HCT116 (cell line): ENCODE measurements around the gene HAGH. TPM values are rescaled to one million over a fixed set of nuclear protein-coding genes. Genes with fewer than 3 reads are reported as not detected.

Source experiments
- ATAC-seq: fragments of 200-7000 bp; cut with Tn5 transposase; 2 replicates; pipeline ENCODE4 v1.9.1; 2020; ENCODE audit warnings: mild to moderate bottlenecking, moderate library complexity
- BruUV-seq: library from RNA; stranded (reverse); fragments of 400-500 nt; replicated peaks from 2 replicates; lab custom pipeline; 2021; lab: Mats Ljungman, UMichigan
- CTCF ChIA-PET: fragments of 300-600 bp; sonication (Branson Sonifier 250); formaldehyde crosslinking; loops from one replicate; lab custom pipeline; 2021; ENCODE audit warnings: antibody characterized with exemption; lab: Charles Lee
- POLR2A ChIA-PET: fragments of 300-600, 350-600 bp; sonication (Branson Sonifier 250); formaldehyde crosslinking; loops from one replicate; lab custom pipeline; 2021; ENCODE audit warnings: antibody characterized with exemption; lab: Charles Lee
- RAD21 ChIA-PET, 2 experiments: fragments of 300-600 bp; sonication (Branson Sonifier 250); formaldehyde crosslinking; loops; one replicate each; lab custom pipeline; 2023; ENCODE audit warnings: low total read pairs in 2 of 2; ENCODE audit not compliant: uncharacterized antibody in 2 of 2, unreplicated experiment in 2 of 2, low non-redundant PET in 1 of 2; lab: Charles Lee
- DNase-seq: peaks from one replicate; pipeline ENCODE4 v3.0.0-alpha.2; 2010; ENCODE audit warnings: low read depth, low spot score
- H2AFZ ChIP-seq: fragments of 200-600 bp; shearing (Covaris generic), sonication (generic); 2 replicates; pipeline ENCODE4 v1.6.1; 2017; ENCODE audit warnings: low read depth, mixed run types, mixed read lengths, antibody characterized with exemption, low read length; ENCODE audit not compliant: poor library complexity, severe bottlenecking
- H3K27ac ChIP-seq: 2 replicates; pipeline ENCODE4 v1.5.1; 2012; ENCODE audit warnings: low read depth, low read length
- H3K27me3 ChIP-seq: fragments of 200-600 bp; sonication (generic); 2 replicates; pipeline ENCODE4 v1.6.1; 2016; ENCODE audit warnings: mixed run types, low read length, mixed read lengths; ENCODE audit not compliant: insufficient read depth
- H3K36me3 ChIP-seq, 2 experiments: fragments of 200-500 bp in 1 of 2; fragments of 200-600 bp in 1 of 2; sonication (Bioruptor generic) in 1 of 2; sonication (generic) in 1 of 2; 2 replicates each; pipeline versions ENCODE4 v1.5.1 to v1.6.1; 2014 to 2016; ENCODE audit warnings: low read length in 2 of 2, inconsistent platforms in 1 of 2, mixed read lengths in 1 of 2, mixed run types in 1 of 2; ENCODE audit not compliant: insufficient read depth in 2 of 2, control insufficient read depth in 1 of 2
- H3K4me1 ChIP-seq, 2 experiments: fragments of 200-600 bp in 1 of 2; sonication (generic) in 1 of 2; 2 replicates each; pipeline versions ENCODE4 v1.5.1 to v1.6.1; 2012 to 2017; ENCODE audit warnings: low read length in 2 of 2, inconsistent platforms in 1 of 2, mild to moderate bottlenecking in 1 of 2, mixed read lengths in 1 of 2, mixed run types in 1 of 2, moderate library complexity in 1 of 2; ENCODE audit not compliant: insufficient read depth in 2 of 2, control insufficient read depth in 1 of 2
- H3K4me2 ChIP-seq: fragments of 200-600 bp; sonication (generic); 2 replicates; pipeline ENCODE4 v1.6.1; 2017; ENCODE audit warnings: mixed run types, low read length, mixed read lengths
- H3K4me3 ChIP-seq, 2 experiments: fragments of 200-600 bp in 1 of 2; sonication (generic) in 1 of 2; replicated peaks in 1 of 2; 2 replicates each; pipeline ENCODE4 v1.5.1; 2011 to 2016; ENCODE audit warnings: low read length in 2 of 2, control low read depth in 1 of 2, low read depth in 1 of 2, mild to moderate bottlenecking in 1 of 2, mixed read lengths in 1 of 2, mixed run types in 1 of 2
- H3K79me2 ChIP-seq: fragments of 200-600 bp; sonication (generic); 2 replicates; pipeline ENCODE4 v1.6.1; 2017; ENCODE audit warnings: mild to moderate bottlenecking, mixed run types, low read length, moderate library complexity, mixed read lengths; ENCODE audit not compliant: insufficient read depth
- H3K9ac ChIP-seq: fragments of 200-600 bp; sonication (generic); 2 replicates; pipeline ENCODE4 v1.6.1; 2016; ENCODE audit warnings: low read length, mixed read lengths
- H3K9me2 ChIP-seq: fragments of 200-600 bp; sonication (generic), shearing (Covaris generic); 2 replicates; pipeline ENCODE4 v1.6.1; 2017; ENCODE audit warnings: mixed run types, mild to moderate bottlenecking, moderate library complexity; ENCODE audit not compliant: insufficient read depth
- H3K9me3 ChIP-seq, 2 experiments: fragments of 200-500 bp in 1 of 2; fragments of 200-600 bp in 1 of 2; sonication (Bioruptor generic) in 1 of 2; sonication (generic) in 1 of 2; 2 replicates each; pipeline ENCODE4 v1.6.1; 2014 to 2017; ENCODE audit warnings: low read length in 2 of 2, mixed read lengths in 2 of 2, inconsistent platforms in 1 of 2, low read depth in 1 of 2, mild to moderate bottlenecking in 1 of 2, mixed run types in 1 of 2, moderate library complexity in 1 of 2; ENCODE audit not compliant: control insufficient read depth in 1 of 2, insufficient read depth in 1 of 2
- H4K20me1 ChIP-seq: fragments of 200-600 bp; sonication (generic), shearing (Covaris generic); 2 replicates; pipeline ENCODE4 v1.6.1; 2017; ENCODE audit warnings: mixed run types, mild to moderate bottlenecking, moderate library complexity; ENCODE audit not compliant: insufficient read depth
- ATF3 ChIP-seq: IDR thresholded peaks from 2 replicates; pipeline ENCODE4 v1.6.1; 2012
- CBX3 ChIP-seq: IDR thresholded peaks from 2 replicates; pipeline ENCODE4 v1.6.1; 2012; ENCODE audit warnings: low read depth
- EGR1 ChIP-seq: IDR thresholded peaks from 2 replicates; pipeline ENCODE4 v1.6.1; 2012; ENCODE audit warnings: low read depth
- JUND ChIP-seq: IDR thresholded peaks from 2 replicates; pipeline ENCODE4 v1.6.1; 2012
- POLR2AphosphoS5 ChIP-seq: IDR thresholded peaks from 2 replicates; pipeline ENCODE4 v1.6.1; 2011; ENCODE audit warnings: mild to moderate bottlenecking, low read depth, low read length, moderate library complexity
- TCF7L2 ChIP-seq: IDR thresholded peaks from 2 replicates; pipeline ENCODE4 v1.7.0; 2011; ENCODE audit warnings: borderline replicate concordance, inconsistent platforms; ENCODE audit not compliant: insufficient read depth, insufficient read length; ENCODE audit errors: extremely low read depth
- YY1 ChIP-seq: IDR thresholded peaks from 2 replicates; pipeline ENCODE4 v1.6.1; 2011; ENCODE audit warnings: low read length, low read depth, moderate library complexity, mild to moderate bottlenecking; ENCODE audit not compliant: insufficient replicate concordance; ENCODE audit errors: extremely low read depth
- ZFX ChIP-seq: fragments of 450-650 bp; IDR thresholded peaks from 2 replicates; pipeline ENCODE4 v1.6.1; 2017
- ZNF274 ChIP-seq: fragments of 200-500 bp; sonication (Bioruptor generic); IDR thresholded peaks from 2 replicates; pipeline ENCODE4 v1.6.1; 2014; ENCODE audit warnings: mild to moderate bottlenecking, low read depth, low read length, inconsistent platforms
- intact Hi-C: fragments of 100-400 bp; cut with micrococcal nuclease; formaldehyde crosslinking; loops from 2 replicates; pipeline ENCODE4 v1.10.0; 2022
- total RNA-seq: library from RNA; stranded (reverse); gene quantifications from one replicate; pipeline ENCODE4 v1.2.1, GENCODE V29; 2021; ENCODE audit not compliant: unreplicated experiment

The HAGH gene
- total RNA-seq, 1 experiment from 2014 or later: 39.1 TPM

GRCh38 chr16:1782408-1783264 lies 44.0 kb downstream of the HAGH start, which contains the start of the genes NUBP2 and SPSB3 (continued):
- TF ChIP-seq YY1: no peak
- peak; percentile 74 for TF ChIP-seq EGR1
- TF ChIP-seq JUND: no peak
- no peak for TF ChIP-seq TCF7L2
- no peak for TF ChIP-seq ZNF274
- TF ChIP-seq CBX3: no peak

GRCh38 chr16:1781758-1782407 lies 44.7 kb downstream of the HAGH start:
- ATAC-seq: peak; percentile 11
- peaks cover 0 to 22% of the 10 kb centered on the region in 2 experiments; a peak in 3 of 4 replicates for H3K4me1 ChIP-seq
- H3K27ac ChIP-seq: peak overlapping the region; percentile 78
- DNase-seq: no peak
- H4K20me1 ChIP-seq: no peaks in the 10 kb centered on the region
- RAD21 ChIA-PET: no interaction called here
- POLR2A ChIA-PET: interaction anchor here (1.1 to 1.4 kb wide), 5 partner anchors 10 to 374 kb away, joined by 4 to 23 read pairs (median 6); partner anchors contain the start of genes EME2, FAHD1, HAGH and MRPS34
- peaks cover 45% of the 10 kb centered on the region for H3K79me2 ChIP-seq
- intact Hi-C loops: loop anchor here (1.0 to 2.0 kb wide), 2 partner anchors 9 to 45 kb away; partner anchors contain the start of genes FAHD1, HAGH and MRPS34
- no peak overlapping the region for H2AFZ ChIP-seq
- H3K4me3 ChIP-seq: peak overlapping the region; percentile 79 to 88
- no peaks in the 10 kb centered on the region for H3K9me2 ChIP-seq
- TF ChIP-seq ATF3 (no peak), ZFX (peak; percentile 51; the same call in 1 of the 2 replicates), POLR2AphosphoS5 (peak; percentile 28; the same call in 1 of the 2 replicates)
- peaks cover 0 to 5% of the 10 kb centered on the region in 2 experiments; a peak in 2 of 4 replicates for H3K36me3 ChIP-seq
- H3K4me2 ChIP-seq: peak overlapping the region; percentile 97
- H3K9me3 ChIP-seq: no peaks in the 10 kb centered on the region
- CTCF ChIA-PET: interaction anchor here (1.0 to 1.2 kb wide), 5 partner anchors 8 to 150 kb away, joined by 3 to 13 read pairs (median 5); partner anchors contain the start of genes EME2, MAPK8IP3 and MRPS34
- BruUV-seq: no TSS peak
- no peaks in the 10 kb centered on the region for H3K27me3 ChIP-seq
- peak overlapping the region; percentile 88 for H3K9ac ChIP-seq
